Choroid plexus epithelial cell (primary cell): Measurements from ENCODE around the gene PPP1R1B.
A peak's percentile ranks its signal among the peaks of the same experiment; 100 is the strongest.

Experiments used
- DNase-seq: peaks from one replicate; pipeline ENCODE4 v3.0.0-alpha.2; 2010; ENCODE audit warnings: low read depth
- H3K4me3 ChIP-seq: 2 replicates; pipeline ENCODE4 v1.5.1; 2011; ENCODE audit warnings: low read depth, mild to moderate bottlenecking, control low read depth, low read length, moderate library complexity
- TF ChIP-seq, protein P1 (sequence below): conservative IDR thresholded peaks from 2 replicates; pipeline ENCODE4 v1.5.1; 2011; ENCODE audit warnings: low read depth, mild to moderate bottlenecking, control low read depth, inconsistent platforms, low read length, moderate library complexity

The PPP1R1B gene

DNA sequence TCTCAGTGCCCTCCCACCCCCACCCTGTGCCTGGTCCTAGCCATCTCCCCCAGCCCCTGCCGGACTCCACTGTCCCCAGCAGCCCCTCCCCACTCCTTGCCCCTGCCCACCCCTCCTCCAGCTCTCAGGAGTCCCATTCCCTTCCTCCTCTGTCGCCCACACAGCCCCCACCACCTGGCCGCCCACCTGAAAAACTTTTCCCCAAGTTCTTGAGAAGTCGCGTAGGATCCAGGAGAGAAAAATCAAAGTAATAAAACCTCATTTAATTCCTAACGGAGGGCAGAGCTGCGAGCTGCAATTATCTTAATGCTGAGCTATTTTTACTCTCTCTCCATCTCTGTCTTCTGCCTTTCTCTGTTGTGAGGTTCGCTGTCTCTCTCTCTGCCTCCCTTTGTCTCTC is 2.4 kb upstream of the PPP1R1B start:
- H3K4me3 ChIP-seq = no peak overlapping the region
- DNase-seq = no peak
- TF ChIP-seq, protein P1, sequence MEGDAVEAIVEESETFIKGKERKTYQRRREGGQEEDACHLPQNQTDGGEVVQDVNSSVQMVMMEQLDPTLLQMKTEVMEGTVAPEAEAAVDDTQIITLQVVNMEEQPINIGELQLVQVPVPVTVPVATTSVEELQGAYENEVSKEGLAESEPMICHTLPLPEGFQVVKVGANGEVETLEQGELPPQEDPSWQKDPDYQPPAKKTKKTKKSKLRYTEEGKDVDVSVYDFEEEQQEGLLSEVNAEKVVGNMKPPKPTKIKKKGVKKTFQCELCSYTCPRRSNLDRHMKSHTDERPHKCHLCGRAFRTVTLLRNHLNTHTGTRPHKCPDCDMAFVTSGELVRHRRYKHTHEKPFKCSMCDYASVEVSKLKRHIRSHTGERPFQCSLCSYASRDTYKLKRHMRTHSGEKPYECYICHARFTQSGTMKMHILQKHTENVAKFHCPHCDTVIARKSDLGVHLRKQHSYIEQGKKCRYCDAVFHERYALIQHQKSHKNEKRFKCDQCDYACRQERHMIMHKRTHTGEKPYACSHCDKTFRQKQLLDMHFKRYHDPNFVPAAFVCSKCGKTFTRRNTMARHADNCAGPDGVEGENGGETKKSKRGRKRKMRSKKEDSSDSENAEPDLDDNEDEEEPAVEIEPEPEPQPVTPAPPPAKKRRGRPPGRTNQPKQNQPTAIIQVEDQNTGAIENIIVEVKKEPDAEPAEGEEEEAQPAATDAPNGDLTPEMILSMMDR = no peak

DNA sequence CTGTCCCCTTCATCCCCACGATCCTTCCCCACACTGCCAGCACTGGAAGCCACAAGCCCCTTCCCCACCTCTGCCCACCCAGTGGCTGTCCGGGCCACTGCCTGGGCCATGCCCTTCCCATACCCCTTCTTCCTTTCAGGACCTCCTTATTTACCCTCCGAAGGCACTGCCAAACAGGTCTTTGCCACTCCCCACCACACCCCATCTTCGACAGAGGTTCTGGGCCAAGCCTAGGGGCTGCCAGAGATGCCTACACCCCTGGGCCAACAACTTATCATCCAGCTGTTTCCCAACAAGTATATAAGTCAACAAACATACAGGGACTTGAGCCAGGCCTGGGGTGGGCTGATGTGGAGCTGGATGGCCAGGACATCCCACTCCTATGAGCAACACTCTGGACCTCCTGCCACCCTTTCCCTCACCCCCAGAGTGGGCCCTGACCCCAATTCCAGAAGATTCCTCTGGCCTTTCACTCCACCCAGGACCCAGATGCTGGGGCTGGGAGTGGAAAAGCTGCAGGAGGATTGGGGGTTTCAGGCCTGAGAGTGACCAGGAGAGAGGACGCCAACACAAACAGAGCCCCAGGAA is 1.5 kb upstream of the PPP1R1B start:
- no peak for DNase-seq
- TF ChIP-seq, protein P1 = no peak
- no peak overlapping the region for H3K4me3 ChIP-seq

DNA sequence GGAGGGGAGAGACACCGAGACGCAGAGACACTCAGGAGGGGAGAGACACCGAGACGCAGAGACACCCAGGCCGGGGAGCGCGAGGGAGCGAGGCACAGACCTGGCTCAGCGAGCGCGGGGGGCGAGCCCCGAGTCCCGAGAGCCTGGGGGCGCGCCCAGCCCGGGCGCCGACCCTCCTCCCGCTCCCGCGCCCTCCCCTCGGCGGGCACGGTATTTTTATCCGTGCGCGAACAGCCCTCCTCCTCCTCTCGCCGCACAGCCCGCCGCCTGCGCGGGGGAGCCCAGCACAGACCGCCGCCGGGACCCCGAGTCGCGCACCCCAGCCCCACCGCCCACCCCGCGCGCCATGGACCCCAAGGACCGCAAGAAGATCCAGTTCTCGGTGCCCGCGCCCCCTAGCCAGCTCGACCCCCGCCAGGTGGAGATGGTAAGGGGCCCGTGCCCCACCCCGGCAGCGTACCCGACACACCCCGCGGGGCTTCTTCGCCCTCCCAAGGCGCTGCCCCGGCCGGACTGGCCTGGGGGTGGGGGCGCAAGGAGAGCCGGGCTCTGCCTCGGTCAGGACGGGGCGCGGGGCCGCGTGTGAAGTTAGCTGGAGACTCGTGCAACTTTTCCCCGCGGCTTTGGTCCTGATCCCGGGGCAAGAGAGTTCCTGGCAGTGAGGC is 427 bp downstream of the PPP1R1B start:
- no peak for DNase-seq
- H3K4me3 ChIP-seq = peak overlapping the region; percentile 41
- TF ChIP-seq, protein P1 = no peak

DNA sequence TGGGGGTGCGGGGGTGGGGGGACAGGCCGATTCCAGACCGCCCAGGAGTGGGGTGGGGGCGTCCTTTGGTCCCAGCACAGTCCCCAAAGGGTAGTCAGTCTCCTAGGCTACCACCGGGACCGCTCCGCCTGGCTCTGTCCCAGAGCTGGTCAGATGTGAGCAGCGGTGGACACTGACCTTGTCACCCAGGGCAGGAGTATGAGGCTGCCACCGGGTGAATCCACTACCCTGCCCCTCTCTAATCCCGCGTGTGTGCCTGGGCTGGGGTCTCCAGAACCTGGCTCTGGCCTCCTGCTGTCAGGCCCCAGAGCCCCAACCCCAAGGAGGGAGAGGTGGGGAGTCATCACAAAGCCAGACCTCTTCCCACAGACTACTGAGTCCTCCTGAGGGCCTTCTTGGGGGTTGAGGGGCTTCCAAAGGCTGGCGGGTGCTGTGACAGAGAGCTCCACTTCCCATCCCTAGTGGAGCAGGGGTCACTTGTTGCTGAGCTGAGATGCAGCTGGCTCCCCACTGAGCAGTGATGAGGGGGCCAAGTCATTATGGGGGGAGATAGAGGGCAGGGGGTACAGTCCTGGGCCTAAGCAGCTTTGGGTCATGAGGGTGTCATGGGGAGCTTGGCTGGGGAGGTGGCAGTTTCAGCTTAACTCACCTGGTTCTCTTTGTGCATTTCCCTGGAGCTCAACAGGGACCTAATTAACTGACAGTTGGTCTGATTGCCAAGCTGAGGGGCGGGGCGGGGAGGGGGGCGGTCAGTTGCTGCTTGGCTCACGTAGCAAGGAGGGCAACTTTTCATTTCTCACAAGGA is 1.2 kb downstream of the PPP1R1B start:
- no peak for DNase-seq
- TF ChIP-seq, protein P1 = no peak
- peak overlapping the region; percentile 29 for H3K4me3 ChIP-seq

DNA sequence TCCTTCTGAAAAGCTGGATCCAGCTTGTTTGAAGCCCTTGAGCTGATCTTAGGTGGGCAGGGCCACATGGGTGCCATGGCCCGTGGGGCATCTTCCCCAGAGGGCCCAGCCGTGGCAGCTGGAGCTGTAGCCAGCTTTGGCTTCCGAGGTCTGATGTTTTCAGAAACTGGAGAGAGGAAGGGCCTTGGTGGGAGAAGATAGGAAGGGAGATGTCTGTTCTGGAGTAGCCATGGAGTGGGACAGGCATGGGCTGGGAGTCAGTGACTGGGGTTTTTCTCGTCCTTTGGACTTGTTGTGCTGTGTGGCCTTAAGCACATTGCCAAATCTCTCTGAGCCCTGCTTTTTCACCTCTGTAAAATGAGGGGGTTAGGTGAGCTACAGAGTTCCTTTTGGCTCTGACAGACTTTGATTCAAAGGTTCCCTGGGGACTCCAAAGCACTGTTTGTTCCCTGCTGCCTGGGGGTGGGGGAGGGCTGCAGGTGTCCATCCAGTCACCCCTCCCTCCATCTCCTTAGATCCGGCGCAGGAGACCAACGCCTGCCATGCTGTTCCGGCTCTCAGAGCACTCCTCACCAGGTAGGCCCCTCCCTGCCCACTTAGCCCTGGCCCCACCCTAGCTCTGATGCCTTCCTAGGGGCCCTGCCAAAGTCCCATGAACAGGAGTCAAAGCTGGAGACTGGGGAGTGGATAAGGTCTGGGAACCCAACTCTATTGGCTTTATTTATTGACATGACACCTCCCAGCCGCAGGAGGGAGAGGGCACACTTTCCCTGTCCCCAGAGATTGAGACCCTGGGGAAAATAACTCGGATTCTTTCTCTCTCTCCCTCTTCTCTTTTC is 2.1 kb downstream of the PPP1R1B start:
- TF ChIP-seq, protein P1 = no peak
- H3K4me3 ChIP-seq = no peak overlapping the region
- no peak for DNase-seq

DNA sequence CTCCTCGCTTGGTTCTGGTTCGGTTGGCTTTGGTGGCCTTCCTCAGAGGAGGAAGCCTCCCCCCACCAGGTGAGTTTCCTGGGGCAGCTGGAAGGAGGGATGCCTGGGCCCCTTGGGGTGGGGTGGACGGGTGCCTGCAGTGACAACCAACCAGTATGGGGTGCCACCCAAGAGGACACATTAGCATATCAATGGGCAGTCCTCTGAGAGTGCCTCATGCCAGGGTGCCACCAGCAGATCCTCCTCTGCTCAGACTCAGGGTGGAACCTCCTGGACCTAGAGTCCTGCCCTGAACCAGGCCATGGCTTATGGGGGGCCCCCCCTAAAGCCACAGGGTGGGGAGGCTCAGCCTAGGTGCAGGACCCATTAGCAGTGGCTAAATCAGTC is 2.7 kb downstream of the PPP1R1B start:
- TF ChIP-seq, protein P1 = no peak
- no peak for DNase-seq
- H3K4me3 ChIP-seq = no peak overlapping the region
